Adrenal gland (tissue), 12 donors: ENCODE data around the gene ACSF3. TPM values are rescaled to one million over a fixed set of nuclear protein-coding genes. Genes with fewer than 3 reads are reported as not detected.

ENCODE experiments used
- DNase-seq, 7 donors: peaks; one replicate each; pipeline ENCODE4 v3.0.0-alpha.2; 2019 to 2020
- H3K27ac ChIP-seq, 5 donors: fragments of 200-600 bp; sonication (generic) in 4 of 5; 1 replicate in 3 of 5; 2 replicates in 2 of 5; pipeline versions ENCODE4 v1.5.1 to v1.8.0; 2016 to 2020; ENCODE audit warnings: mild to moderate bottlenecking in 1 of 5
- H3K27me3 ChIP-seq: fragments of 200-600 bp; 2 replicates; pipeline ENCODE4 v1.8.0; 2021
- H3K36me3 ChIP-seq, 2 donors: fragments of 200-600 bp; replicated peaks in 1 of 2; 1 replicate in 1 of 2; 2 replicates in 1 of 2; pipeline versions ENCODE4 v1.5.1 to v1.8.0; 2018 to 2022
- H3K4me1 ChIP-seq, 2 donors: fragments of 200-600 bp; replicated peaks in 1 of 2; 1 replicate in 1 of 2; 2 replicates in 1 of 2; pipeline versions ENCODE4 v1.5.1 to v1.8.0; 2018 to 2021
- H3K4me3 ChIP-seq, 4 donors: fragments of 200-600 bp; sonication (generic) in 3 of 4; one replicate each; pipeline ENCODE4 v1.5.1; 2016 to 2018
- H3K9me3 ChIP-seq, 3 donors: fragments of 200-600 bp; sonication (generic) in 1 of 3; replicated peaks in 1 of 3; 1 replicate in 2 of 3; 2 replicates in 1 of 3; pipeline versions ENCODE4 v1.5.1 to v1.8.0; 2016 to 2021
- POLR2A ChIP-seq, 2 donors: fragments of 450-650 bp; IDR thresholded peaks; one replicate each; pipeline ENCODE4 v1.6.1; 2017; ENCODE audit warnings: antibody characterized with exemption in 2 of 2, mild to moderate bottlenecking in 2 of 2, moderate library complexity in 1 of 2
- WGBS, 4 donors: extraction: QIAGEN DNeasy Blood & Tissue Kit in 2 of 4; methylation state at CpG; one replicate each; pipeline versions ENCODE4 v1.1.5 to v1.1.7; 2013 to 2017; 5-methylcytosine and 5-hydroxymethylcytosine counted together
- intact Hi-C, 2 donors: fragments of 100-400 bp; cut with DNase I; formaldehyde crosslinking; loops; one replicate each; pipeline versions ENCODE4 v1.14.1 to v1.15.0; 2022 to 2023
- polyA plus RNA-seq, 3 donors: library from polyadenylated mRNA; stranded (reverse); fragments of 200-250 nt in 2 of 3; fragments of 350-450 nt in 1 of 3; fragmentation: Illumina TruSeq in 1 of 3; extraction: RNeasy Lipid Tissue Mini Kit (QIAGEN cat#74804) in 1 of 3; gene quantifications; one replicate each; pipeline ENCODE4 v1.2.3, GENCODE V29; 2013 to 2014
- total RNA-seq, 9 donors: library from RNA; depleted of rRNA in 4 of 9; stranded (reverse); fragments of >200 nt in 4 of 9; fragments of 120-200 nt in 1 of 9; fragmentation: NEBNext Ultra II Directional in 1 of 9; extraction: Animal tissue kit (Norgen Biotek cat#: 25700) in 1 of 9; gene quantifications; one replicate each; pipeline versions ENCODE4 v1.1.0 to v1.2.4, GENCODE V29; 2013 to 2023
- TF ChIP-seq, protein P1 (sequence below), 6 experiments: fragments of 450-650 bp in 4 of 6; fragments of 200-600 bp in 2 of 6; sonication (generic) in 1 of 6; IDR thresholded peaks; 1 replicate in 5 of 6; 2 replicates in 1 of 6; pipeline versions ENCODE4 v1.5.1 to v1.8.0; 2016 to 2021; ENCODE audit warnings: antibody characterized with exemption in 6 of 6, mild to moderate bottlenecking in 2 of 6, moderate library complexity in 1 of 6
- donor health status: healthy with polysubstance abuse.
- donor health status: Bipolar disorder and iron deficiency.
- donor health status: DM: yes; HTN: yes; CAD: no.
- donor health status: DM: no; HTN: no; CAD: no.
- donor health status: DM: no; HTN: no; CAD: no.
- donor health status: DM: yes; HTN: yes; CAD: no.

The ACSF3 gene
- total and polyA plus RNA-seq, 12 donors: 32.4 to 90.3 (median 57.0) TPM

DNA sequence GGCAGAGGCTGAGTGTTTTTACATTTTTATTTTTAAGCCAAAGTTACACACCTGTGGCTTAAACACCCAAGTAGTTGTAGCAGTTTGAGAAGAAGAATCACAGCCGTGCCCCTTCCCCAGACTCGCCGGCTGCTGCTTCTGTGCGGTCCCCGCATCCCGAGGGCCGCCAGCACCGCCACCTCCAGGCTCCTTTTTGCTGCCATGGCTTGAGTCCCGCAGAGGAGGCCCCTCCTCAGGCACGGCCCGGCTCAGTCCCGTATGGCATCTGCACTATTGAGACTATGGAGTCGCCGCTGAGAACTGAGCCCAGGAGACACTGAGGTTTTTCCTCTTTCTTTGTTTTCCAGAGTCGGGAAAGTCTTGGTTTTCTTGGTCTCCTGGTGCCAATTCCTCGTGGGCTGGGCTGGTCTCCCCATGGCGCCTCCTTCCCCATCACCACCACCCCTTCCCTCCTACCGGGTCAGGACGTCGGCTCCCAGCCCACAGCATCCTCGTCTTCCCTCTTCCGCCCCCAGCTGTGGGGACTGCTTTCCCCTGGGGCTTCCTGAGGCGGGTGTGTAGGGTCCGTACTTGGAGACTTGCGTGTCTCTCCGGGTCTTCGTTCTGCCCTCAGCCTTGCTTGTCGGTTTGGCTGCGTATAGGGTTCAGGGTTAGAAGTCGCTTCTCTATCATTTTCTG, 45.3 kb downstream of the ACSF3 start:
- Histone ChIP-seq H3K27ac (no peak overlapping the region), H3K27me3 (no peaks in the 10 kb centered on the region), H3K9me3 (no peaks in the 10 kb centered on the region), H3K36me3 (peaks cover 0 to 45% of the 10 kb centered on the region in 2 donors), H3K4me1 (no peaks in the 10 kb centered on the region), H3K4me3 (no peak overlapping the region)
- TF ChIP-seq, protein P1, sequence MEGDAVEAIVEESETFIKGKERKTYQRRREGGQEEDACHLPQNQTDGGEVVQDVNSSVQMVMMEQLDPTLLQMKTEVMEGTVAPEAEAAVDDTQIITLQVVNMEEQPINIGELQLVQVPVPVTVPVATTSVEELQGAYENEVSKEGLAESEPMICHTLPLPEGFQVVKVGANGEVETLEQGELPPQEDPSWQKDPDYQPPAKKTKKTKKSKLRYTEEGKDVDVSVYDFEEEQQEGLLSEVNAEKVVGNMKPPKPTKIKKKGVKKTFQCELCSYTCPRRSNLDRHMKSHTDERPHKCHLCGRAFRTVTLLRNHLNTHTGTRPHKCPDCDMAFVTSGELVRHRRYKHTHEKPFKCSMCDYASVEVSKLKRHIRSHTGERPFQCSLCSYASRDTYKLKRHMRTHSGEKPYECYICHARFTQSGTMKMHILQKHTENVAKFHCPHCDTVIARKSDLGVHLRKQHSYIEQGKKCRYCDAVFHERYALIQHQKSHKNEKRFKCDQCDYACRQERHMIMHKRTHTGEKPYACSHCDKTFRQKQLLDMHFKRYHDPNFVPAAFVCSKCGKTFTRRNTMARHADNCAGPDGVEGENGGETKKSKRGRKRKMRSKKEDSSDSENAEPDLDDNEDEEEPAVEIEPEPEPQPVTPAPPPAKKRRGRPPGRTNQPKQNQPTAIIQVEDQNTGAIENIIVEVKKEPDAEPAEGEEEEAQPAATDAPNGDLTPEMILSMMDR (IDR thresholded peaks at IDR 0.05): no peak
- TF ChIP-seq POLR2A (IDR thresholded peaks at IDR 0.05): no peak
- WGBS, 4 donors: 93 to 96% (median 95%) methylated on average over 30 of the region's 30 CpGs
- no peak for DNase-seq
- intact Hi-C loops: no loop called here

DNA sequence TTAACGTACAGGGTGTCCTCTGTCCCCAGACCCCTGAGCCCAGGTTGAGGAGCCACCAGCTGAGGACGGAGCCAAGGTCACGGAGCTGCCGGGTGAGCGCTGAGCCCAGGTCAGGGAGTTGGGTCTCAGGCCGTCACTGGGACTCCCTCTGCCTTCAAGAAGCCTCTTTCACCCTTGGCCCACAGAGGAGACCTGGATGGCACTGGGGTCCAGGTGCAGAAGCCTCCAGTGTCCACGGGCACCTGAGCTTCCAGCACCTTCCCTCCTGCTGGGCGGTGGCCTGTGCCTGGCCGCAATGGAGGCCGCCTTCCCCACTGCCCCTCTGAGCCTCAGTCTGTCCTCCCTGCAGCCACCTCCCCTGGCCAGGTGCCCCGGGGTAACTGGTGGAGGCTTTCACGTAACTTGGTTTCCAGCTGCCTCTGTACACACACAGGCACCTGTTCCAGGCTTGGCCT, 46.3 kb downstream of the ACSF3 start:
- Histone ChIP-seq H3K9me3 (no peaks in the 10 kb centered on the region), H3K36me3 (peaks cover 0 to 35% of the 10 kb centered on the region in 2 donors), H3K4me1 (no peaks in the 10 kb centered on the region), H3K4me3 (no peak overlapping the region), H3K27me3 (no peaks in the 10 kb centered on the region), H3K27ac (no peak overlapping the region)
- intact Hi-C loops: no loop called here
- 93 to 100% (median 97%) methylated on average over 1 to 12 of the region's 12 CpGs for WGBS, 4 donors
- TF ChIP-seq, protein P1 (IDR thresholded peaks at IDR 0.05): no peak
- TF ChIP-seq POLR2A (IDR thresholded peaks at IDR 0.05): no peak
- no peak for DNase-seq

DNA sequence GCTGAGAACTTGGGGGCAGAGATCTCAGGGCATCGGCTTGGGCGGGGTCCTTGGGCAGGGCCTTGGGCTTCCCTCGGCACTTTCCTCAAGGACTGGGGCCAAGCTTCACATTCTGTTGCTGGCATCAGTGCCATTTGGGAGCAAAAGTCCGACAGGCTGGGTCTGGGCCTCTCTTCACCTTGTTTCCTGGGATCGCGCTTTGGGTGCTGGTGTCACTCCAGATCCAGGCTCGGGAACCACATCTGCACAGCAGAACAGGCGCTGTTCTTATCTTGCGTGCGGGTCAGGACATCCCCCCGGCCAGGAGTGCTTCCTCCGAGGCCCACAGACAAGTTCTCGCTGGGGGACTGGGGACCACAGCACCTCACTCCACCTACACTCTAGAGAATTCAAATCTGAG, 46.7 kb downstream of the ACSF3 start:
- no peak for DNase-seq
- Histone ChIP-seq H3K36me3 (peaks cover 0 to 38% of the 10 kb centered on the region in 2 donors), H3K27me3 (no peaks in the 10 kb centered on the region), H3K4me3 (no peak overlapping the region), H3K9me3 (no peaks in the 10 kb centered on the region), H3K4me1 (no peaks in the 10 kb centered on the region), H3K27ac (no peak overlapping the region)
- WGBS, 4 donors: 89 to 94% (median 92%) methylated on average over 11 to 13 of the region's 13 CpGs
- no peak for TF ChIP-seq POLR2A (IDR thresholded peaks at IDR 0.05)
- TF ChIP-seq, protein P1 (IDR thresholded peaks at IDR 0.05): no peak
- intact Hi-C loops: no loop called here

DNA sequence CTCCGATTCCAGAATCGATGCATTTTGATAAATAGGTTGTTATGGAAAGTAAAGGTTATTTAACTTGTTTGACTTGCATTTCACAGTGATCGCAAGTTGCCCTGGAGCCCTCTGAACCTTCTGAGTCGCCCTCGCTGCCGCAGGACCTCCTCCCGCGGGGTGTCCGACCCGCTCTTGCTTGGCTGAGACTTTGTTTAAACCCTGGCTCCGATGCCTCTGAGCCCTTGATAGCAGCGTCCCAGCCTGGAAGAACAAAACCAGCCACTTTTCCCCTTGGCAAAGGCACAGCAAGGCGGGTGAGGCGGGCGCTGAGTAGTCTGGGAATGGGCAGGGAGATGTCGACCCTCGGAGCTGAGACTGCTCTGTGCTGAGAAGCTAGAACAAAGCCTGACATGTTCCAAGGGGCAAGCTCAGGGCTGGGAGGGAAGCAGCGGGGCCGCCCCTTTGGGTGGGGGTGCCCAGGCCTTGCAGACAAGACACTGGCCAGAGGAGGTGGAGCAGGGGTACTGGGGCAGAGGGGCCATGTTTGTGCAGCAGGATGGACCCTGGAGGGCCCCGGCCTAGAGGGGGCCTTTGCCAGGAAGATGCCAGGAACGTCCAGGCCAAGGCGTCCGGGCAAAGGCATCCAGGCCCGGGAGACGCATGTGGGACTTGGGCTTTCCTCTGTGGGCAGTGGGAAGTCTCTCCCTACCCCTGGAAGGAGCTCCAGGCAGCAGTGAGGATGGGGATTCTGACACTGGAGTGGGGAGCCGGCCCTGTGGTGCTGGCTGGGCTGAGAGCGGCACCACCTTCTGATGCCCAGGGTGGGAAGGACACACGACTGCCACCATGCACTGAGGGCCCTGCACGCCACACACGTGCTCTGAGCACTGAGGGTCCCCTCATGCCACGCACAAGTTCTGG, 47.6 kb downstream of the ACSF3 start:
- H3K9me3 ChIP-seq: no peaks in the 10 kb centered on the region
- WGBS, 4 donors: 91 to 95% (median 92%) methylated on average over 19 to 31 of the region's 31 CpGs
- no peak overlapping the region for H3K4me3 ChIP-seq
- no peaks in the 10 kb centered on the region for H3K4me1 ChIP-seq
- no peaks in the 10 kb centered on the region for H3K27me3 ChIP-seq
- H3K36me3 ChIP-seq: peaks cover 0 to 43% of the 10 kb centered on the region in 2 donors
- TF ChIP-seq, protein P1 (IDR thresholded peaks at IDR 0.05): no peak
- TF ChIP-seq POLR2A (IDR thresholded peaks at IDR 0.05): no peak
- intact Hi-C loops: no loop called here
- no peak for DNase-seq
- no peak overlapping the region for H3K27ac ChIP-seq
